Activated naive CD4-positive, alpha-beta T cell treated with anti-CD3 and anti-CD28 coated beads, Interleukin-2, amount 50 U/mL, for 16 hours (primary cell): ENCODE measurements around the gene LRRC45.
A peak's percentile ranks its signal among the peaks of the same experiment; 100 is the strongest.

Experiments
- DNase-seq: peaks from one replicate; pipeline ENCODE4 v3.0.0-alpha.2; 2020

The LRRC45 gene

GRCh38 chr17:82053556-82054263 is 30.6 kb downstream of the LRRC45 start:
- no peak for DNase-seq

GRCh38 chr17:82054351-82055022 is 31.4 kb downstream of the LRRC45 start:
- DNase-seq: no peak

GRCh38 chr17:82055023-82055964 is 32.2 kb downstream of the LRRC45 start:
- DNase-seq: no peak

- no peak for DNase-seq
These were observed 33.0 kb downstream of the LRRC45 start for GRCh38 chr17:82055965-82056728.

- no peak for DNase-seq
These were observed 33.9 kb downstream of the LRRC45 start for GRCh38 chr17:82056729-82057621.

GRCh38 chr17:82058230-82058854 is 35.2 kb downstream of the LRRC45 start:
- no peak for DNase-seq

GRCh38 chr17:82058855-82059249 is 35.7 kb downstream of the LRRC45 start:
- no peak for DNase-seq

- no peak for DNase-seq
These were observed 36.3 kb downstream of the LRRC45 start for GRCh38 chr17:82059272-82060000.

- no peak for DNase-seq
These were observed 36.9 kb downstream of the LRRC45 start for GRCh38 chr17:82060001-82060380.

GRCh38 chr17:82060614-82061013 is 37.5 kb downstream of the LRRC45 start:
- DNase-seq: no peak

GRCh38 chr17:82061047-82061925 is 38.2 kb downstream of the LRRC45 start:
- no peak for DNase-seq

GRCh38 chr17:82062076-82062983 is 39.2 kb downstream of the LRRC45 start:
- no peak for DNase-seq

GRCh38 chr17:82062984-82063368 is 39.9 kb downstream of the LRRC45 start:
- no peak for DNase-seq

GRCh38 chr17:82063424-82064415 is 40.6 kb downstream of the LRRC45 start:
- DNase-seq: no peak

- no peak for DNase-seq
These were observed 41.5 kb downstream of the LRRC45 start for GRCh38 chr17:82064433-82065192.

- peak; percentile 53 for DNase-seq
These were observed 42.1 kb downstream of the LRRC45 start for GRCh38 chr17:82065193-82065637.
